IMR-90 (cell line): ENCODE measurements around the gene GADD45GIP1. TPM values are rescaled to one million over a fixed set of nuclear protein-coding genes. Genes with fewer than 3 reads are reported as not detected.

Experiments
- ATAC-seq: fragments of 200-7000 bp; cut with Tn5 transposase; 2 replicates; pipeline ENCODE4 v1.9.1; 2020; ENCODE audit warnings: low read depth, mild to moderate bottlenecking, moderate library complexity
- BruUV-seq: library from RNA; stranded (reverse); fragments of 400-500 nt; replicated peaks from 2 replicates; lab custom pipeline; 2021; lab: Mats Ljungman, UMichigan
- CTCF ChIA-PET: fragments of 300-600 bp; formaldehyde crosslinking; extraction: SDS; loops from one replicate; lab custom pipeline; 2021; ENCODE audit warnings: antibody characterized with exemption; lab: Yijun Ruan, JAX
- POLR2A ChIA-PET: fragments of 300-600 bp; sonication (Branson Sonifier 250); formaldehyde crosslinking; loops from one replicate; lab custom pipeline; 2022; ENCODE audit warnings: antibody characterized with exemption; ENCODE audit not compliant: unreplicated experiment; lab: Charles Lee
- DNase-seq: peaks from one replicate; pipeline ENCODE4 v3.0.0; 2013
- H2AFZ ChIP-seq: replicated peaks from 2 replicates; pipeline ENCODE3; 2013; ENCODE audit warnings: low read length, mild to moderate bottlenecking; ENCODE audit not compliant: poor library complexity
- H2AK5ac ChIP-seq: 2 replicates; pipeline ENCODE4 v1.6.1; 2013; ENCODE audit warnings: low read depth, low read length, inconsistent platforms
- H2AK9ac ChIP-seq: replicated peaks from 2 replicates; pipeline ENCODE3; 2013; ENCODE audit warnings: mild to moderate bottlenecking, low read depth, low read length, moderate library complexity; ENCODE audit not compliant: poor library complexity
- H2BK120ac ChIP-seq: 2 replicates; pipeline ENCODE4 v1.6.1; 2013; ENCODE audit warnings: low read depth, low read length, inconsistent platforms
- H2BK15ac ChIP-seq: 3 replicates; pipeline ENCODE4 v1.6.1; 2013; ENCODE audit warnings: low read depth, low read length, inconsistent platforms
- H2BK20ac ChIP-seq: 2 replicates; pipeline ENCODE4 v1.6.1; 2013; ENCODE audit warnings: low read depth, mild to moderate bottlenecking, inconsistent platforms, low read length, moderate library complexity
- H2BK5ac ChIP-seq: 2 replicates; pipeline ENCODE4 v1.6.1; 2013; ENCODE audit warnings: mild to moderate bottlenecking, low read depth, low read length, inconsistent platforms; ENCODE audit not compliant: poor library complexity, severe bottlenecking
- H3K14ac ChIP-seq: replicated peaks from 2 replicates; pipeline ENCODE4 v1.6.1; 2013; ENCODE audit warnings: low read depth, low read length, inconsistent platforms
- H3K18ac ChIP-seq: 2 replicates; pipeline ENCODE4 v1.6.1; 2013; ENCODE audit warnings: low read depth, low read length, control low read depth
- H3K23ac ChIP-seq: 2 replicates; pipeline ENCODE4 v1.6.1; 2013; ENCODE audit warnings: low read depth, low read length, inconsistent platforms
- H3K27ac ChIP-seq: 2 replicates; pipeline ENCODE4 v1.5.1; 2013; ENCODE audit warnings: mild to moderate bottlenecking, control low read depth, low read length; ENCODE audit not compliant: insufficient read depth
- H3K27me3 ChIP-seq: 2 replicates; pipeline ENCODE4 v1.6.1; 2013; ENCODE audit warnings: low read length; ENCODE audit not compliant: control insufficient read depth, insufficient read depth
- H3K36me3 ChIP-seq: 2 replicates; pipeline ENCODE4 v1.6.1; 2013; ENCODE audit warnings: low read length, mixed read lengths; ENCODE audit not compliant: control insufficient read depth, insufficient read depth
- H3K4ac ChIP-seq: 2 replicates; pipeline ENCODE4 v1.6.1; 2013; ENCODE audit warnings: low read depth, low read length, inconsistent platforms
- H3K4me1 ChIP-seq: 2 replicates; pipeline ENCODE4 v1.6.1; 2013; ENCODE audit warnings: low read length, mixed read lengths; ENCODE audit not compliant: control insufficient read depth, insufficient read depth
- H3K4me2 ChIP-seq: 2 replicates; pipeline ENCODE4 v1.6.1; 2013; ENCODE audit warnings: low read depth, mild to moderate bottlenecking, control low read depth, low read length, moderate library complexity
- H3K4me3 ChIP-seq: 2 replicates; pipeline ENCODE4 v1.5.1; 2013; ENCODE audit warnings: low read depth, mild to moderate bottlenecking, control low read depth, low read length, moderate library complexity; ENCODE audit not compliant: insufficient read depth
- H3K56ac ChIP-seq: 2 replicates; pipeline ENCODE4 v1.6.1; 2013; ENCODE audit warnings: low read length, inconsistent platforms; ENCODE audit not compliant: insufficient read depth; ENCODE audit errors: extremely low read depth
- H3K79me1 ChIP-seq, 2 experiments: 2 replicates each; pipeline ENCODE4 v1.6.1; 2013; ENCODE audit warnings: low read length in 2 of 2, inconsistent platforms in 1 of 2, low read depth in 1 of 2
- H3K9ac ChIP-seq: 2 replicates; pipeline ENCODE4 v1.6.1; 2013; ENCODE audit warnings: low read depth, low read length, control low read depth
- H3K9me1 ChIP-seq: 2 replicates; pipeline ENCODE4 v1.6.1; 2013; ENCODE audit warnings: low read length, inconsistent platforms; ENCODE audit not compliant: insufficient read depth
- H3K9me3 ChIP-seq: 2 replicates; pipeline ENCODE4 v1.6.1; 2013; ENCODE audit warnings: low read length; ENCODE audit not compliant: control insufficient read depth, insufficient read depth
- H4K20me1 ChIP-seq: 2 replicates; pipeline ENCODE4 v1.6.1; 2013; ENCODE audit warnings: low read length, inconsistent platforms; ENCODE audit not compliant: insufficient read depth
- H4K5ac ChIP-seq: 2 replicates; pipeline ENCODE4 v1.6.1; 2013; ENCODE audit warnings: mild to moderate bottlenecking, low read depth, low read length, control low read depth
- H4K8ac ChIP-seq, 2 experiments: 2 replicates each; pipeline ENCODE4 v1.6.1; 2013; ENCODE audit warnings: low read depth in 2 of 2, low read length in 2 of 2, control low read depth in 1 of 2, inconsistent platforms in 1 of 2
- H4K91ac ChIP-seq: 2 replicates; pipeline ENCODE4 v1.6.1; 2013; ENCODE audit warnings: low read depth, low read length, inconsistent platforms; ENCODE audit not compliant: insufficient read depth
- BHLHE40 ChIP-seq: fragments of 150-350 bp; IDR thresholded peaks from 2 replicates; pipeline ENCODE4 v1.6.1; 2016; ENCODE audit warnings: mild to moderate bottlenecking, low read depth, low read length
- CEBPB ChIP-seq: IDR thresholded peaks from 2 replicates; pipeline ENCODE4 v1.6.1; 2012; ENCODE audit warnings: low read depth, low read length, improper control_type of control experiment
- CHD1 ChIP-seq: IDR thresholded peaks from 2 replicates; pipeline ENCODE4 v1.6.1; 2012; ENCODE audit warnings: low read depth, low read length, improper control_type of control experiment
- CTCF ChIP-seq: conservative IDR thresholded peaks from 2 replicates; pipeline ENCODE4 v1.5.1; 2012; ENCODE audit warnings: mild to moderate bottlenecking, low read depth, low read length, improper control_type of control experiment
- ELK1 ChIP-seq: fragments of 150-350 bp; IDR thresholded peaks from 2 replicates; pipeline ENCODE4 v1.6.1; 2016; ENCODE audit warnings: low read depth, mild to moderate bottlenecking, low read length, moderate library complexity, borderline replicate concordance
- FOS ChIP-seq: fragments of 150-350 bp; IDR thresholded peaks from 2 replicates; pipeline ENCODE4 v1.6.1; 2016; ENCODE audit warnings: low read depth, low read length
- MAFK ChIP-seq: IDR thresholded peaks from 2 replicates; pipeline ENCODE4 v1.6.1; 2012; ENCODE audit warnings: low read depth, low read length, improper control_type of control experiment
- MAZ ChIP-seq: IDR thresholded peaks from 2 replicates; pipeline ENCODE4 v1.6.1; 2012; ENCODE audit warnings: low read depth, mild to moderate bottlenecking, low read length, improper control_type of control experiment, moderate library complexity, borderline replicate concordance
- MXI1 ChIP-seq: IDR thresholded peaks from 2 replicates; pipeline ENCODE4 v1.6.1; 2012; ENCODE audit warnings: low read depth, mild to moderate bottlenecking, low read length, moderate library complexity, borderline replicate concordance
- NFE2L2 ChIP-seq: fragments of 150-350 bp; IDR thresholded peaks from 2 replicates; pipeline ENCODE4 v1.6.1; 2016; ENCODE audit warnings: low read depth, mild to moderate bottlenecking, low read length
- POLR2A ChIP-seq: IDR thresholded peaks from 2 replicates; pipeline ENCODE4 v1.6.1; 2012; ENCODE audit warnings: mild to moderate bottlenecking, low read depth, low read length
- RAD21 ChIP-seq: IDR thresholded peaks from 2 replicates; pipeline ENCODE4 v1.6.1; 2012; ENCODE audit warnings: low read length, improper control_type of control experiment
- RCOR1 ChIP-seq: IDR thresholded peaks from 2 replicates; pipeline ENCODE4 v1.6.1; 2012; ENCODE audit warnings: mild to moderate bottlenecking, low read length, improper control_type of control experiment; ENCODE audit not compliant: insufficient replicate concordance
- RFX5 ChIP-seq: IDR thresholded peaks from 2 replicates; pipeline ENCODE4 v1.8.0; 2012; ENCODE audit warnings: low read depth, mild to moderate bottlenecking, low read length, moderate library complexity
- SMC3 ChIP-seq: fragments of 150-350 bp; IDR thresholded peaks from 2 replicates; pipeline ENCODE4 v1.6.1; 2016; ENCODE audit warnings: low read depth, mild to moderate bottlenecking, antibody characterized with exemption, low read length, moderate library complexity
- WGBS, 2 experiments: methylation state at CpG; one replicate each; pipeline versions ENCODE4 v1.1.5 to v1.1.7; 2013; ENCODE audit warnings: missing lambda C conversion rate in 2 of 2; ENCODE audit not compliant: insufficient read length in 1 of 2; ENCODE audit errors: extremely low coverage in 2 of 2; 5-methylcytosine and 5-hydroxymethylcytosine counted together
- dilution Hi-C: fragments of 300-500 bp; cut with HindIII; formaldehyde crosslinking; loops from one replicate; pipeline ENCODE4 v1.14.3; 2018; ENCODE audit warnings: low sequenced_read_pairs; ENCODE audit not compliant: unreplicated experiment
- in situ Hi-C: fragments of 300-500 bp; cut with MboI; formaldehyde crosslinking; loops from 3 replicates; pipeline ENCODE4 v1.14.3; 2019; ENCODE audit warnings: low sequenced_read_pairs, inconsistent platforms, mixed read lengths
- intact Hi-C: fragments of 100-400 bp; cut with micrococcal nuclease; formaldehyde crosslinking; loops from 2 replicates; pipeline ENCODE4 v1.10.0; 2022
- polyA plus RNA-seq, 3 experiments: library from polyadenylated mRNA; depleted of rRNA; stranded (reverse); fragments of >200 nt; gene quantifications; 2 replicates each; pipeline ENCODE4 v1.2.3, GENCODE V29; 2012; ENCODE audit warnings: low replicate concordance in 1 of 3
- total RNA-seq: library from RNA; depleted of rRNA; stranded (reverse); fragments of >200 nt; gene quantifications from 2 replicates; pipeline ENCODE4 v1.2.3, GENCODE V29; 2012
- TF ChIP-seq, protein P1 (sequence below): fragments of 150-350 bp; IDR thresholded peaks from 2 replicates; pipeline ENCODE4 v1.6.1; 2017; ENCODE audit warnings: mild to moderate bottlenecking, antibody characterized with exemption, low read length, low read depth

GADD45GIP1 gene
- total and polyA plus RNA-seq, 2 of the 4 experiments (the other 2 are of a cell fraction): 13.3 to 42.4 TPM

GRCh38 chr19:12975221-12975741 lies 18.3 kb upstream of the GADD45GIP1 start:
- H2BK5ac ChIP-seq: no peak overlapping the region
- ChIA-PET POLR2A (no interaction called here), CTCF (interaction anchor here (1.5 kb wide), 1 partner anchor 10 kb away, joined by 7 read pairs; no protein-coding TSS in a partner anchor)
- H3K36me3 ChIP-seq: no peaks in the 10 kb centered on the region
- H3K14ac ChIP-seq: no peak overlapping the region
- H2BK20ac ChIP-seq: no peak overlapping the region
- no TSS peak for BruUV-seq
- H3K18ac ChIP-seq: no peak overlapping the region
- TF ChIP-seq MAZ (no peak), FOS (no peak), BHLHE40 (no peak), RFX5 (no peak), CHD1 (no peak), SMC3 (no peak), RCOR1 (no peak), POLR2A (no peak), CTCF (no peak), MAFK (no peak), MXI1 (no peak), RAD21 (no peak), NFE2L2 (no peak), ELK1 (no peak), CEBPB (no peak)
- TF ChIP-seq, protein P1, sequence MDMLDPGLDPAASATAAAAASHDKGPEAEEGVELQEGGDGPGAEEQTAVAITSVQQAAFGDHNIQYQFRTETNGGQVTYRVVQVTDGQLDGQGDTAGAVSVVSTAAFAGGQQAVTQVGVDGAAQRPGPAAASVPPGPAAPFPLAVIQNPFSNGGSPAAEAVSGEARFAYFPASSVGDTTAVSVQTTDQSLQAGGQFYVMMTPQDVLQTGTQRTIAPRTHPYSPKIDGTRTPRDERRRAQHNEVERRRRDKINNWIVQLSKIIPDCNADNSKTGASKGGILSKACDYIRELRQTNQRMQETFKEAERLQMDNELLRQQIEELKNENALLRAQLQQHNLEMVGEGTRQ: no peak
- H4K5ac ChIP-seq: no peak overlapping the region
- no peak overlapping the region for H3K4me2 ChIP-seq
- H2BK15ac ChIP-seq: no peak overlapping the region
- no peak overlapping the region for H2AFZ ChIP-seq
- H3K4me1 ChIP-seq: no peaks in the 10 kb centered on the region
- no peak overlapping the region for H2AK9ac ChIP-seq
- no peak overlapping the region for H2BK120ac ChIP-seq
- H3K4me3 ChIP-seq: no peak overlapping the region
- no peaks in the 10 kb centered on the region for H4K20me1 ChIP-seq
- no peak overlapping the region for H4K8ac ChIP-seq
- H3K27ac ChIP-seq: no peak overlapping the region
- intact Hi-C loops: loop anchor here (5.0 kb wide), 1 partner anchor 272 kb away; no protein-coding TSS in a partner anchor
- H3K79me1 ChIP-seq: no peaks in the 10 kb centered on the region
- no peak for DNase-seq
- H3K9me3 ChIP-seq: no peaks in the 10 kb centered on the region
- 71% methylated on average over 5 of the region's 17 CpGs; no CpG with 5 or more reads in 1 of the 2 experiments for WGBS, 2 experiments
- 0 out of 2 replicates have a peak, but pooled peaks cover 2% of the 10 kb centered on the region for H3K9me1 ChIP-seq
- no peaks in the 10 kb centered on the region for H3K27me3 ChIP-seq
- no peak overlapping the region for H3K4ac ChIP-seq
- ATAC-seq: no peak
- no peak overlapping the region for H3K9ac ChIP-seq
- in situ Hi-C loops: loop anchor here (5.0 to 25.0 kb wide), 3 partner anchors 287 to 762 kb away; a partner anchor contains a TSS
- no peak overlapping the region for H2AK5ac ChIP-seq
- no peak overlapping the region for H3K23ac ChIP-seq
- dilution Hi-C loops: no loop called here
- H3K56ac ChIP-seq: no peak overlapping the region
- no peak overlapping the region for H4K91ac ChIP-seq
